WI38 (cell line): ENCODE measurements around the gene BTAF1.

Experiments used
- H3K4me3 ChIP-seq: 2 replicates; pipeline ENCODE4 v1.5.1; 2011; ENCODE audit warnings: low read depth, mild to moderate bottlenecking, control low read depth, low read length
- CTCF ChIP-seq: IDR thresholded peaks from 2 replicates; pipeline ENCODE4 v1.5.1; 2012; ENCODE audit warnings: low read depth, mild to moderate bottlenecking, control low read depth, low read length

Gene BTAF1

GRCh38 chr10:91932737-91933136 lies 9.2 kb downstream of the BTAF1 start:
- H3K4me3 ChIP-seq = no peak overlapping the region
- no peak for TF ChIP-seq CTCF

GRCh38 chr10:91935886-91936285 lies 12.3 kb downstream of the BTAF1 start:
- no peak overlapping the region for H3K4me3 ChIP-seq
- no peak for TF ChIP-seq CTCF

GRCh38 chr10:91939653-91940052 lies 16.1 kb downstream of the BTAF1 start:
- TF ChIP-seq CTCF = no peak
- H3K4me3 ChIP-seq = no peak overlapping the region

GRCh38 chr10:91941426-91941825 lies 17.9 kb downstream of the BTAF1 start:
- no peak for TF ChIP-seq CTCF
- no peak overlapping the region for H3K4me3 ChIP-seq

GRCh38 chr10:91944880-91945630 lies 21.5 kb downstream of the BTAF1 start:
- H3K4me3 ChIP-seq = no peak overlapping the region
- TF ChIP-seq CTCF = no peak

- H3K4me3 ChIP-seq = no peak overlapping the region
- no peak for TF ChIP-seq CTCF
Measured at GRCh38 chr10:91953600-91954160, 30.1 kb downstream of the BTAF1 start.

GRCh38 chr10:91955114-91955513 lies 31.5 kb downstream of the BTAF1 start:
- no peak for TF ChIP-seq CTCF
- no peak overlapping the region for H3K4me3 ChIP-seq
